K562 (cell line): Measurements from ENCODE around the gene CNTN4. TPM values are rescaled to one million over a fixed set of nuclear protein-coding genes. Genes with fewer than 3 reads are reported as not detected.

Experiments
- ATAC-seq: fragments of 200-7000 bp; cut with Tn5 transposase; 3 replicates; pipeline ENCODE4 v1.9.1; 2020; ENCODE audit warnings: moderate library complexity
- BruUV-seq: library from RNA; stranded (reverse); fragments of 400-500 nt; replicated peaks from 2 replicates; lab custom pipeline; 2021; lab: Mats Ljungman, UMichigan
- CTCF ChIA-PET: fragments of 300-600 bp; formaldehyde crosslinking; extraction: SDS; loops from one replicate; lab custom pipeline; 2021; ENCODE audit warnings: low intra/inter-chr PET ratio; lab: Yijun Ruan, JAX
- POLR2A ChIA-PET: fragments of 300-600, 350-650 bp; sonication (Branson Sonifier 250); formaldehyde crosslinking; extraction: SDS; loops from one replicate; lab custom pipeline; 2021; ENCODE audit warnings: antibody characterized with exemption, inconsistent platforms; lab: Yijun Ruan, JAX
- DNase-seq, 4 experiments: peaks; one replicate each; pipeline versions ENCODE4 v3.0.0 to v3.0.0-alpha.2; 2011 to 2018; ENCODE audit warnings: low spot score in 3 of 4, mixed read lengths in 3 of 4; ENCODE audit errors: extremely low read depth in 1 of 4
- FAIRE-seq: peaks from 2 replicates; lab custom pipeline; 2011; peaks lifted over from hg19 to GRCh38; lab: Jason Lieb, UNC
- H2AFZ ChIP-seq: 2 replicates; pipeline ENCODE4 v1.6.0; 2011; ENCODE audit warnings: low read depth, low read length, control low read depth, inconsistent platforms
- H3K27ac ChIP-seq: fragments of 200-600 bp; 3 replicates; pipeline ENCODE4 v1.8.0; 2011; ENCODE audit warnings: low read depth, mild to moderate bottlenecking, control low read depth, inconsistent platforms, low read length, moderate library complexity, mixed read lengths; ENCODE audit errors: extremely low read depth
- H3K27me3 ChIP-seq, 2 experiments: fragments of 300-600 bp in 1 of 2; 2 replicates in 1 of 2; 3 replicates in 1 of 2; pipeline versions ENCODE4 v1.6.0 to v1.8.0; 2011; ENCODE audit warnings: inconsistent platforms in 2 of 2, low read length in 2 of 2, mild to moderate bottlenecking in 1 of 2, mixed read lengths in 1 of 2, moderate library complexity in 1 of 2; ENCODE audit not compliant: control insufficient read depth in 2 of 2, insufficient read depth in 2 of 2
- H3K36me3 ChIP-seq: fragments of 300-600 bp; 3 replicates; pipeline ENCODE4 v1.8.0; 2011; ENCODE audit warnings: mild to moderate bottlenecking, low read length, inconsistent platforms; ENCODE audit not compliant: control insufficient read depth, insufficient read depth
- H3K4me1 ChIP-seq, 2 experiments: fragments of 200-600 bp in 1 of 2; replicated peaks in 1 of 2; 2 replicates in 1 of 2; 3 replicates in 1 of 2; pipeline versions ENCODE4 v1.5.1 to v1.8.0; 2011; ENCODE audit warnings: inconsistent platforms in 2 of 2, low read length in 2 of 2, mild to moderate bottlenecking in 1 of 2, mixed read lengths in 1 of 2, moderate library complexity in 1 of 2; ENCODE audit not compliant: control insufficient read depth in 2 of 2, insufficient read depth in 2 of 2
- H3K4me2 ChIP-seq: 2 replicates; pipeline ENCODE4 v1.6.1; 2011; ENCODE audit warnings: low read length, control low read depth, inconsistent platforms, mixed read lengths; ENCODE audit not compliant: insufficient read depth
- H3K4me3 ChIP-seq: fragments of 200-600 bp; sonication (generic), shearing (Covaris generic); 2 replicates; pipeline ENCODE4 v1.5.1; 2016; ENCODE audit warnings: control low read depth, inconsistent platforms
- H3K79me2 ChIP-seq: fragments of 200-600 bp; 3 replicates; pipeline ENCODE4 v1.8.0; 2011; ENCODE audit warnings: low read length, inconsistent platforms; ENCODE audit not compliant: control insufficient read depth, insufficient read depth
- H3K9ac ChIP-seq, 2 experiments: 2 replicates each; pipeline versions ENCODE4 v1.6.0 to v1.6.1; 2011; ENCODE audit warnings: low read depth in 2 of 2, low read length in 2 of 2, control low read depth in 1 of 2, inconsistent platforms in 1 of 2, mild to moderate bottlenecking in 1 of 2, mixed read lengths in 1 of 2; ENCODE audit not compliant: insufficient read depth in 1 of 2
- H3K9me1 ChIP-seq: one replicate; pipeline ENCODE4 v1.6.0; 2011; ENCODE audit warnings: inconsistent platforms, mild to moderate bottlenecking, low read length, moderate library complexity; ENCODE audit not compliant: control insufficient read depth, insufficient read depth
- H3K9me3 ChIP-seq: replicated peaks from 2 replicates; pipeline ENCODE4 v1.5.1; 2011; ENCODE audit warnings: low read depth, low read length, inconsistent platforms; ENCODE audit not compliant: control insufficient read depth, insufficient read depth
- H4K20me1 ChIP-seq: replicated peaks from 2 replicates; pipeline ENCODE4 v1.6.1; 2011; ENCODE audit warnings: low read length, inconsistent platforms, mixed read lengths; ENCODE audit not compliant: control insufficient read depth, insufficient read depth
- BCL6 ChIP-seq: fragments of 250-450 bp; sonication (Bioruptor Pico); IDR thresholded peaks from 2 replicates; pipeline ENCODE4 v1.4.0; 2020
- CHD2 ChIP-seq: IDR thresholded peaks from 2 replicates; pipeline ENCODE4 v1.6.1; 2011; ENCODE audit warnings: low read depth, low read length
- ETV6 ChIP-seq, 3 experiments: fragments of 150-350 bp in 1 of 3; sonication (generic) in 1 of 3; formaldehyde crosslinking in 1 of 3; IDR thresholded peaks; 2 replicates each; pipeline versions ENCODE4 v1.6.1 to v1.8.0; 2014 to 2022; ENCODE audit warnings: borderline replicate concordance in 2 of 3, low read depth in 2 of 3, antibody characterized with exemption in 1 of 3, low read length in 1 of 3, mild to moderate bottlenecking in 1 of 3, missing genetic modification reagents in 1 of 3
- KHSRP ChIP-seq: fragments of 450-650 bp; IDR thresholded peaks from 2 replicates; pipeline ENCODE4 v1.6.1; 2017
- MCM7 ChIP-seq, 2 experiments: fragments of 450-650 bp; IDR thresholded peaks; 2 replicates each; pipeline ENCODE4 v1.6.1; 2016 to 2018
- MNT ChIP-seq, 2 experiments: fragments of 450-650 bp; conservative IDR thresholded peaks; 2 replicates each; pipeline ENCODE4 v1.6.1; 2017; ENCODE audit warnings: mild to moderate bottlenecking in 2 of 2, moderate library complexity in 2 of 2
- NBN ChIP-seq: fragments of 450-650 bp; IDR thresholded peaks from 2 replicates; pipeline ENCODE4 v1.6.1; 2016; ENCODE audit warnings: low read depth, mild to moderate bottlenecking
- TCF7L2 ChIP-seq: fragments of 150-350 bp; IDR thresholded peaks from 2 replicates; pipeline ENCODE4 v1.6.1; 2016; ENCODE audit warnings: low read depth, mild to moderate bottlenecking, low read length, moderate library complexity
- TGIF2 ChIP-seq: sonication (generic); formaldehyde crosslinking; IDR thresholded peaks from 2 replicates; pipeline ENCODE4 v1.8.1; 2022; ENCODE audit warnings: mild to moderate bottlenecking, missing genetic modification reagents, moderate library complexity
- ZNF143 ChIP-seq: sonication (generic); formaldehyde crosslinking; IDR thresholded peaks from 2 replicates; pipeline ENCODE4 v1.9.0; 2022; ENCODE audit warnings: mild to moderate bottlenecking, missing genetic modification reagents
- ZNF146 ChIP-seq: IDR thresholded peaks from one replicate; pipeline ENCODE4 v1.6.1; 2018; ENCODE audit warnings: missing compliant biosample characterization; ENCODE audit not compliant: unreplicated experiment
- ZNF232 ChIP-seq: sonication (generic); formaldehyde crosslinking; IDR thresholded peaks from 2 replicates; pipeline ENCODE4 v1.8.0; 2022; ENCODE audit warnings: mild to moderate bottlenecking, missing genetic modification reagents
- ZNF436 ChIP-seq: fragments of 250-450, 450-650 bp; sonication (Bioruptor Pico); formaldehyde crosslinking; IDR thresholded peaks from 2 replicates; pipeline ENCODE4 v1.7.0; 2020; ENCODE audit warnings: mild to moderate bottlenecking
- ZNF583 ChIP-seq: fragments of 250-450 bp; sonication (Bioruptor Pico); IDR thresholded peaks from 2 replicates; pipeline ENCODE4 v1.4.0; 2020
- WGBS: fragments of 100-300 bp; shearing (Covaris generic); methylation state at CpG from one replicate; pipeline ENCODE4 v1.1.6; 2016; ENCODE audit warnings: low coverage, mixed read lengths; ENCODE audit not compliant: insufficient coverage; ENCODE audit errors: missing lambda C conversion rate; 5-methylcytosine and 5-hydroxymethylcytosine counted together
- in situ Hi-C: fragments of 300-500 bp; cut with MboI; formaldehyde crosslinking; loops from 4 replicates; pipeline ENCODE4 v1.15.0; 2018; ENCODE audit warnings: inconsistent platforms, mixed read lengths
- intact Hi-C: fragments of 100-400 bp; cut with micrococcal nuclease; formaldehyde crosslinking; loops from 2 replicates; pipeline ENCODE4 v1.14.2; 2022
- polyA plus RNA-seq, 8 experiments: library from polyadenylated mRNA; depleted of rRNA in 4 of 8; stranded (reverse) in 5 of 8; unstranded in 3 of 8; fragments of >200 nt; fragmentation: Nextera tagmentation in 2 of 8; fragmentation: Illumina TruSeq in 1 of 8; extraction: Ambion mirVana in 2 of 8; extraction: Trizol in 1 of 8; gene quantifications; 2 replicates each; pipeline versions ENCODE4 v1.2.1 to v1.2.3, GENCODE V29; 2011 to 2014; ENCODE audit warnings: inconsistent platforms in 1 of 8, missing spikeins in 1 of 8
- total RNA-seq, 7 experiments: library from RNA; depleted of rRNA in 6 of 7; stranded (reverse); fragments of >200 nt in 6 of 7; fragmentation: Illumina TruSeq in 2 of 7; extraction: Trizol in 2 of 7; gene quantifications; 2 replicates each; pipeline versions ENCODE4 v1.2.1 to v1.2.3, GENCODE V29; 2011 to 2021; ENCODE audit warnings: low replicate concordance in 1 of 7
- TF ChIP-seq, protein P1 (sequence below): IDR thresholded peaks from 3 replicates; pipeline ENCODE4 v1.6.1; 2011; ENCODE audit warnings: borderline replicate concordance, mild to moderate bottlenecking; ENCODE audit not compliant: insufficient read length, insufficient read depth

CNTN4 gene
- total and polyA plus RNA-seq, 9 of the 15 experiments (the other 6 are each of a cell fraction or from before 2014, with no cell fraction given), result not detected

- H3K9me3 ChIP-seq, result no peaks in the 10 kb centered on the region; the same call in 1 of the 2 replicates
- no peak overlapping the region for H3K4me3 ChIP-seq
- ATAC-seq (no peak), DNase-seq (no peak), FAIRE-seq (peak; percentile 23)
- CTCF ChIA-PET, result no interaction called here
- intact Hi-C loops (no loop called here), in situ Hi-C loops (no loop called here)
- H3K4me2 ChIP-seq, result no peak overlapping the region
- no peaks in the 10 kb centered on the region for H3K9me1 ChIP-seq
- POLR2A ChIA-PET, result no interaction called here
- no peaks in the 10 kb centered on the region for H3K36me3 ChIP-seq
- no peak overlapping the region for H2AFZ ChIP-seq
- no peak overlapping the region for H3K9ac ChIP-seq
- no peaks in the 10 kb centered on the region for H3K27me3 ChIP-seq
- H3K79me2 ChIP-seq, result no peaks in the 10 kb centered on the region
- no peak overlapping the region for H3K27ac ChIP-seq
- WGBS, result 0% methylated on average over 2 of the region's 2 CpGs
- no peaks in the 10 kb centered on the region for H3K4me1 ChIP-seq
- H4K20me1 ChIP-seq, result no peaks in the 10 kb centered on the region
- TF ChIP-seq ZNF146 (CRISPR knock-in tag) (no peak), ZNF232 (CRISPR knock-in tag) (no peak), MNT (conservative IDR thresholded peaks at IDR 0.05) (no peak), BCL6 (no peak), ZNF143 (CRISPR knock-in tag) (no peak), TCF7L2 (no peak), KHSRP (no peak), CHD2 (no peak), ZNF436 (CRISPR knock-in tag) (no peak), TGIF2 (no peak), ZNF583 (no peak), ETV6 (IDR thresholded peaks at IDR 0.05; ENCODE audit: borderline replicate concordance in 1 of 2, low read depth in 2 of 2, low read length in 1 of 2) (no peak), ETV6 (CRISPR knock-in tag; IDR thresholded peaks at IDR 0.05; ENCODE audit: borderline replicate concordance) (no peak), NBN (no peak), MCM7 (IDR thresholded peaks at IDR 0.05) (no peak)
- TF ChIP-seq, protein P1, sequence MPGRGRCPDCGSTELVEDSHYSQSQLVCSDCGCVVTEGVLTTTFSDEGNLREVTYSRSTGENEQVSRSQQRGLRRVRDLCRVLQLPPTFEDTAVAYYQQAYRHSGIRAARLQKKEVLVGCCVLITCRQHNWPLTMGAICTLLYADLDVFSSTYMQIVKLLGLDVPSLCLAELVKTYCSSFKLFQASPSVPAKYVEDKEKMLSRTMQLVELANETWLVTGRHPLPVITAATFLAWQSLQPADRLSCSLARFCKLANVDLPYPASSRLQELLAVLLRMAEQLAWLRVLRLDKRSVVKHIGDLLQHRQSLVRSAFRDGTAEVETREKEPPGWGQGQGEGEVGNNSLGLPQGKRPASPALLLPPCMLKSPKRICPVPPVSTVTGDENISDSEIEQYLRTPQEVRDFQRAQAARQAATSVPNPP, result no peak
- no TSS peak for BruUV-seq
These were observed 851.5 kb downstream of the CNTN4 start for GRCh38 chr3:2950159-2950558.
